Fibroblast of the aortic adventitia (primary cell): ENCODE data around the gene JADE1. TPM values are rescaled to one million over a fixed set of nuclear protein-coding genes. Genes with fewer than 3 reads are reported as not detected.

ENCODE experiments used
- DNase-seq: peaks from one replicate; pipeline ENCODE4 v3.0.0-alpha.2; 2010; ENCODE audit warnings: low read depth
- H3K4me3 ChIP-seq: 2 replicates; pipeline ENCODE4 v1.5.1; 2011; ENCODE audit warnings: low read depth, mild to moderate bottlenecking, control low read depth, low read length, moderate library complexity
- CTCF ChIP-seq: IDR thresholded peaks from 2 replicates; pipeline ENCODE4 v1.5.1; 2011; ENCODE audit warnings: mild to moderate bottlenecking, low read length, control low read depth, inconsistent platforms; ENCODE audit not compliant: insufficient read depth
- total RNA-seq: library from RNA; depleted of rRNA; stranded (reverse); fragments of >200 nt; gene quantifications from 2 replicates; pipeline ENCODE4 v1.2.3, GENCODE V29; 2012; ENCODE audit warnings: low replicate concordance

Gene JADE1
- total RNA-seq, 1 donor, result 25.8 TPM

DNA sequence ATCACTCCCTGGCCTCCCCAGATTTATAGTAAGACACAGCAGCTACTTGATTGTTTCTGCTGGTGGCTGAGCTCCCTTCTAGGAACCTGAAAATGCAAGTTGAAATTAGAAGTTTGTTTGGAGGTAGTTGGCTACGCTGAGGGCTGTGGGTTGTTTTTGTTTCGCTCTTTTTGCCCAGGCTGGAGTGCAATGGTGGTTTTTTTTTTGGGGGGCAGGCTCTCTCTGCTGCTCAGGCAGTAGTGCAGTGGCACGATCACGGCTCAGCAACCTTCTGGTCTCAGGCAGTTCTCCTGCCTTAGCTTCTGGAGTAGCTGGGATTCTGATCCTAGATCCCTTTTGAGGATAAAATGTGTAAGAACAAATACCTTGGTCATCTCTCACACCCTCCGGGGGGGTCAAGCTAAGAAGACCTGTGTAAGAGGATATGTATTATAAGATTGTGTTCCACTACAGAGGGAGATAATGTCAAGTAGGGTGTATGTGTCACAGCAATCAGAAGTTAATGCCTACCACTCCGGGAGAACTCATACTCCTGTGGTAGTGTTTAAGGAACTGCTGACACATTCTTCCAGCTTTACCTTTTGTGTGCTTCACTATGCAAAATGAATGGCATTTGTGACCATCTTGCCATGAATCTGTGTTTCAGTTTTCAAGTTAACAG is 9.7 kb downstream of the JADE1 start:
- TF ChIP-seq CTCF, result no peak
- no peak overlapping the region for H3K4me3 ChIP-seq
- DNase-seq, result no peak

- TF ChIP-seq CTCF, result no peak
- no peak overlapping the region for H3K4me3 ChIP-seq
- no peak for DNase-seq
Measured at GRCh38 chr4:128820671-128821070, 11.2 kb downstream of the JADE1 start.

DNA sequence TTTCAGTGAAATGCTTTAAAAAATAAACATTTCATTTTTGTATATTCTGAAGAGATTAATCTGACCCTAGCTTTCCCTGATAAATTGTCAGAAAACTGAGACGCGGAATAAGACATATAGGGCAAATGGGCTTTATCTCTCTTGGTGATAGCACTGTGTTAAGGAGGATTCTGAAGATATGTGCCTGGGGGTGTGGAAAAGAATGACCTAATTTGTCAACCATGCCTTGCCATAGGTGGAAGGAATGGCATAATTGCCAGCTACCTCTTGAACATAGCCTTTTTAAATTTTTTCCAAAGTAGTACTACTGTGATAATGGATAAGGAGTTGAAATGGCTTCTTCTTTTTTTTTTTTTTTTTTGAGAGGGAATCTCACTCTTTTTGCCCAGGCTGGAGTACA is 11.7 kb downstream of the JADE1 start:
- TF ChIP-seq CTCF, result no peak
- H3K4me3 ChIP-seq, result no peak overlapping the region
- no peak for DNase-seq

DNA sequence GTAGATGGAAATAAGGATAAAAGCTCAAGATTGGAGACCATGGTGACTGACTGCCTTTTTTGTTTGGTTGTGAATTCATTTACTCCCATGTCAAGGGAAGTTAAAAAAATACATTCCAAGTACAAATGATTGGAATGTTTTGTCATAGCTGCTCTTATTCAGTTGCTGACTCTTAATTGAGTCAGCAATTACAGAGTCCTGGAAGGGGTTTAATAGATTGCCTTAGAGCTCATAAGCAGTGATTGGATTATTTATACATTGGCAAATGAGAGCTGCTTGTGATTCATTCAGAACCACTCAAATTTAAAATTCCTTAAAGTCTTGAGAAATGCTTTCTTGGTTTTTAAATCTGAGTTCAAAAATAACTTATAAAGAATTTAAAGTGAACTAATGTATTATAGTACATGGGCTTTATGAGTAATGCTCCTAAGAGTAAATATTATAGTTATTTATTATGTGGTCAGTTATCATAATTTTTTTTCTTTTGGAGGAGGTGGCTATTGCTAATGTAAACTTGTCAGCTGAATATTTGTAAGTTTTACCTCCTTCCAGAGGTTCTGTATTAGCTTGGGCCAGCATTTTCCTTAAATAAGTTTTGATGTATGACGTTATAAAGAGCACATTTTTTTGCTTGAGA is 13.6 kb downstream of the JADE1 start:
- peak; percentile 93 for DNase-seq
- H3K4me3 ChIP-seq, result no peak overlapping the region
- TF ChIP-seq CTCF, result no peak

GRCh38 chr4:128825226-128825625 is 15.7 kb downstream of the JADE1 start:
- TF ChIP-seq CTCF, result no peak
- DNase-seq, result peak; percentile 35
- H3K4me3 ChIP-seq, result no peak overlapping the region

- DNase-seq, result no peak
- H3K4me3 ChIP-seq, result no peak overlapping the region
- no peak for TF ChIP-seq CTCF
Measured at GRCh38 chr4:128827296-128827695, 17.8 kb downstream of the JADE1 start.
